OCI-LY1 (cell line): ENCODE measurements around the gene PTPRG.

Experiments used
- EZH2 ChIP-seq: fragments of 200-600 bp; sonication (generic), shearing (Covaris generic); IDR thresholded peaks from 2 replicates; pipeline ENCODE4 v1.8.0; 2017; ENCODE audit warnings: borderline replicate concordance, mixed run types, mild to moderate bottlenecking, antibody characterized with exemption, low read length, moderate library complexity, mixed read lengths
- TF ChIP-seq, protein P1 (sequence below): fragments of 200-600 bp; sonication (generic), shearing (Covaris generic); IDR thresholded peaks from 2 replicates; pipeline ENCODE4 v1.5.1; 2017; ENCODE audit warnings: mild to moderate bottlenecking, antibody characterized with exemption, low read length, moderate library complexity, mixed read lengths

DNA sequence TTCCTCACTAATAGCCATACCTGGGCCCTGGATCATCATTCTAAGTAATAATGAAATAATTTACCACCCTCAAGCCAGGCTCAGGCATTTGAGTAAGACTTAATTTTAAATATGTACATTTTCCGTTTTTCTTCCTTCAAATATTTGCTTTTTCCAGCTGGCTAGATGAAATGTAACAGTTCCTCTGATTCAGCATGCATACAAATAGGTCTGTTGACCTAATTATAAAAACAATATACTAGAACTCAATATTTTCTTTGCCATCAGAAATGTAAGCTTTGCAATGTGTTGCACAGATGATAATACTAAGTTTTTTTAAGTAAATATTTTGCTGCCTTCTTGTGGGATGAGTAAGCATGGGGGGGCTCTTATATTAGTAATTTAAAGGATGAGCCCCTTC is 720.4 kb downstream of the PTPRG start:
- TF ChIP-seq, protein P1, sequence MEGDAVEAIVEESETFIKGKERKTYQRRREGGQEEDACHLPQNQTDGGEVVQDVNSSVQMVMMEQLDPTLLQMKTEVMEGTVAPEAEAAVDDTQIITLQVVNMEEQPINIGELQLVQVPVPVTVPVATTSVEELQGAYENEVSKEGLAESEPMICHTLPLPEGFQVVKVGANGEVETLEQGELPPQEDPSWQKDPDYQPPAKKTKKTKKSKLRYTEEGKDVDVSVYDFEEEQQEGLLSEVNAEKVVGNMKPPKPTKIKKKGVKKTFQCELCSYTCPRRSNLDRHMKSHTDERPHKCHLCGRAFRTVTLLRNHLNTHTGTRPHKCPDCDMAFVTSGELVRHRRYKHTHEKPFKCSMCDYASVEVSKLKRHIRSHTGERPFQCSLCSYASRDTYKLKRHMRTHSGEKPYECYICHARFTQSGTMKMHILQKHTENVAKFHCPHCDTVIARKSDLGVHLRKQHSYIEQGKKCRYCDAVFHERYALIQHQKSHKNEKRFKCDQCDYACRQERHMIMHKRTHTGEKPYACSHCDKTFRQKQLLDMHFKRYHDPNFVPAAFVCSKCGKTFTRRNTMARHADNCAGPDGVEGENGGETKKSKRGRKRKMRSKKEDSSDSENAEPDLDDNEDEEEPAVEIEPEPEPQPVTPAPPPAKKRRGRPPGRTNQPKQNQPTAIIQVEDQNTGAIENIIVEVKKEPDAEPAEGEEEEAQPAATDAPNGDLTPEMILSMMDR, result no peak
- TF ChIP-seq EZH2, result no peak
